Hepatocyte (in vitro differentiated cells): ENCODE measurements around the gene IL1RAPL1. TPM values are rescaled to one million over a fixed set of nuclear protein-coding genes. Genes with fewer than 3 reads are reported as not detected.

ENCODE experiments used
- DNase-seq: peaks from one replicate; pipeline ENCODE4 v3.0.0-alpha.2; 2016; ENCODE audit warnings: low spot score
- H2AFZ ChIP-seq: fragments of 200-600 bp; sonication (generic); 2 replicates; pipeline ENCODE4 v1.6.0; 2016; ENCODE audit warnings: antibody characterized with exemption, mild to moderate bottlenecking
- H3K27ac ChIP-seq: fragments of 200-600 bp; sonication (generic); 2 replicates; pipeline ENCODE4 v1.5.1; 2016; ENCODE audit warnings: mild to moderate bottlenecking
- H3K27me3 ChIP-seq: fragments of 200-600 bp; sonication (generic); 2 replicates; pipeline ENCODE4 v1.6.1; 2016
- H3K36me3 ChIP-seq: fragments of 200-600 bp; sonication (generic); replicated peaks from 2 replicates; pipeline ENCODE4 v1.5.1; 2016; ENCODE audit warnings: low read depth; ENCODE audit not compliant: insufficient read depth
- H3K4me1 ChIP-seq: fragments of 200-600 bp; sonication (generic); 2 replicates; pipeline ENCODE4 v1.5.1; 2016; ENCODE audit warnings: mild to moderate bottlenecking, moderate library complexity; ENCODE audit not compliant: insufficient read depth
- H3K4me2 ChIP-seq: fragments of 200-600 bp; sonication (generic); 2 replicates; pipeline ENCODE4 v1.6.0; 2016
- H3K4me3 ChIP-seq: fragments of 200-600 bp; sonication (generic); 2 replicates; pipeline ENCODE4 v1.5.1; 2016; ENCODE audit warnings: mild to moderate bottlenecking
- H3K79me2 ChIP-seq: fragments of 200-600 bp; sonication (generic); 2 replicates; pipeline ENCODE4 v1.6.0; 2017; ENCODE audit warnings: mild to moderate bottlenecking
- H3K9me2 ChIP-seq: fragments of 200-600 bp; sonication (generic); replicated peaks from 2 replicates; pipeline ENCODE4 v1.6.0; 2017; ENCODE audit warnings: mild to moderate bottlenecking; ENCODE audit not compliant: insufficient read depth
- H3K9me3 ChIP-seq: fragments of 200-600 bp; sonication (generic); 2 replicates; pipeline ENCODE4 v1.5.1; 2016; ENCODE audit warnings: low read depth, mild to moderate bottlenecking
- H4K20me1 ChIP-seq: fragments of 200-600 bp; sonication (generic); 2 replicates; pipeline ENCODE4 v1.6.0; 2016; ENCODE audit warnings: mild to moderate bottlenecking; ENCODE audit not compliant: insufficient read depth, poor library complexity, severe bottlenecking
- EZH2 ChIP-seq: fragments of 200-600 bp; sonication (generic); IDR thresholded peaks from 2 replicates; pipeline ENCODE4 v1.6.1; 2016; ENCODE audit warnings: antibody characterized with exemption, mild to moderate bottlenecking, borderline replicate concordance
- EZH2phosphoT487 ChIP-seq: fragments of 200-600 bp; sonication (generic); IDR thresholded peaks from one replicate; pipeline ENCODE4 v1.6.1; 2018; ENCODE audit warnings: antibody characterized with exemption, mild to moderate bottlenecking, low read depth, moderate library complexity; ENCODE audit not compliant: unreplicated experiment, severe bottlenecking
- WGBS: methylation state at CpG from one replicate; pipeline ENCODE4 v1.1.6; 2016; ENCODE audit warnings: low lambda C conversion rate; ENCODE audit errors: missing lambda C conversion rate; 5-methylcytosine and 5-hydroxymethylcytosine counted together
- polyA plus RNA-seq: library from polyadenylated mRNA; unstranded; fragments of >200 nt; fragmentation: Nextera tagmentation; extraction: Ambion mirVana; gene quantifications from 2 replicates; pipeline ENCODE4 v1.2.1, GENCODE V29; 2016
- total RNA-seq: library from RNA; depleted of rRNA; stranded (reverse); fragments of >200 nt; gene quantifications from 2 replicates; pipeline ENCODE4 v1.2.3, GENCODE V29; 2014
- TF ChIP-seq, protein P1 (sequence below): fragments of 200-600 bp; sonication (generic); IDR thresholded peaks from 2 replicates; pipeline ENCODE4 v1.5.1; 2016; ENCODE audit warnings: antibody characterized with exemption, mild to moderate bottlenecking; ENCODE audit not compliant: poor library complexity

Gene IL1RAPL1
- total and polyA plus RNA-seq, 2 experiments from 2014 or later = 0.89 to 2.7 TPM

DNA sequence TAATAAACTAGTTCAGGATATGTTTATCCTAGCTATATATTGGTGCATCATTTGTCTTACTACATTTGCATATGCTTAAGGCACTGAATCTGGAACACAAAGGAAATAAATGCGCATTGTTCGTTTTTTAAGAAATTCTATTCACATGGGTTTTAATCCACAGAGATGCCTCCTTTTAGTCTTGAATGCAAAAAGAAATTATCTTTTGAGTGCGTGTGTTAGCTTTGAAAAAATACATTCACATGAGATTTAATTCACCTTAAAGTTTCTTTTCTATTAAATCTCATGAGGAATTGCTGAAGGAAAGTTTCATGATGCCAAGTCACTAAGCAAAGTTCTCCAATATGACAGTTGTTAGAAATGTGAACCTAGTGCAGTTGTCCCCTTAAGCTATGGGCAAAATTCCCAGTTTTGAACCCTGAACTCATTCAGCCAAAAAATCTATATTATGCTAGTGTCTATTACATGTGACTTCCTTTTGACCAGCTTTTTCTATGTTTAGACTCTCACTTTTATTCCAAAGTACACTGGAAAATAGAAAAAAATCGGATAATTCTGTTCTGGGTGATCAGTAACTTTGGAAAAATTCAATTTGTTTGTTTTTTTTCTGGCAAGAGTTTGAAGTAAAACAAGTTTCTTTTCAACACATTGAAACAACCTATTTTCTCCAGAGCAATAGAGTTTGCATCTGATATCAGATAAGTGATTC, 1201.9 kb downstream of the IL1RAPL1 start:
- DNase-seq = no peak
- 72% methylated on average over 4 of the region's 4 CpGs for WGBS

DNA sequence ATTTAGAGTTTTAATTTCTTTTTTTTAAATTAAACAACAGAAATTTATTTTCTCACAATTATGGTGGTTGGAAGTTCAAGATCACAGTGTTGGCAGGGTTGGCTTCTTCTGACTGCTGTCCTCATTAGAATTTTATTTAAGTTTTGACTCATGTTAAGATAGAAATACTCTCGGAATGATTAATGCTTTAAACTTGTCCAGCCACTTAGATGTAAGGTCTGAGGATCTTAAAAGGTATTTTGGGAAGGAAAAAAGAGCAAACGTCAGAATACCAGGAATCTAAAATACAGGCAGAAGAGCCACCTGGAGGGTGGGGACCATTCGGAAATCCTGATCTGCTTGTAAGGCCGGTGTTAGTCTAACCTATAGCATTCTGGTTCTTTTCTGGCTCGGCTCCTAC, 1205.1 kb downstream of the IL1RAPL1 start:
- no peaks in the 10 kb centered on the region for H3K27me3 ChIP-seq
- DNase-seq = no peak
- TF ChIP-seq, protein P1, sequence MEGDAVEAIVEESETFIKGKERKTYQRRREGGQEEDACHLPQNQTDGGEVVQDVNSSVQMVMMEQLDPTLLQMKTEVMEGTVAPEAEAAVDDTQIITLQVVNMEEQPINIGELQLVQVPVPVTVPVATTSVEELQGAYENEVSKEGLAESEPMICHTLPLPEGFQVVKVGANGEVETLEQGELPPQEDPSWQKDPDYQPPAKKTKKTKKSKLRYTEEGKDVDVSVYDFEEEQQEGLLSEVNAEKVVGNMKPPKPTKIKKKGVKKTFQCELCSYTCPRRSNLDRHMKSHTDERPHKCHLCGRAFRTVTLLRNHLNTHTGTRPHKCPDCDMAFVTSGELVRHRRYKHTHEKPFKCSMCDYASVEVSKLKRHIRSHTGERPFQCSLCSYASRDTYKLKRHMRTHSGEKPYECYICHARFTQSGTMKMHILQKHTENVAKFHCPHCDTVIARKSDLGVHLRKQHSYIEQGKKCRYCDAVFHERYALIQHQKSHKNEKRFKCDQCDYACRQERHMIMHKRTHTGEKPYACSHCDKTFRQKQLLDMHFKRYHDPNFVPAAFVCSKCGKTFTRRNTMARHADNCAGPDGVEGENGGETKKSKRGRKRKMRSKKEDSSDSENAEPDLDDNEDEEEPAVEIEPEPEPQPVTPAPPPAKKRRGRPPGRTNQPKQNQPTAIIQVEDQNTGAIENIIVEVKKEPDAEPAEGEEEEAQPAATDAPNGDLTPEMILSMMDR = no peak
- TF ChIP-seq EZH2 = no peak
- TF ChIP-seq EZH2phosphoT487 = no peak
- H3K9me3 ChIP-seq = no peaks in the 10 kb centered on the region
- no peak overlapping the region for H3K4me3 ChIP-seq
- H2AFZ ChIP-seq = no peak overlapping the region
- no peaks in the 10 kb centered on the region for H3K9me2 ChIP-seq
- no peak overlapping the region for H3K4me2 ChIP-seq
- H3K79me2 ChIP-seq = no peaks in the 10 kb centered on the region
- no peaks in the 10 kb centered on the region for H4K20me1 ChIP-seq
- H3K36me3 ChIP-seq = no peaks in the 10 kb centered on the region
- no peak overlapping the region for H3K27ac ChIP-seq
- 76% methylated on average over 5 of the region's 5 CpGs for WGBS
- no peaks in the 10 kb centered on the region for H3K4me1 ChIP-seq

More for the DNA sequence above, 1201.9 kb downstream of the IL1RAPL1 start:
- H3K9me2 ChIP-seq = no peaks in the 10 kb centered on the region
- no peaks in the 10 kb centered on the region for H3K9me3 ChIP-seq
- H3K27ac ChIP-seq = no peak overlapping the region
- no peaks in the 10 kb centered on the region for H3K4me1 ChIP-seq
- no peak for TF ChIP-seq EZH2phosphoT487
- TF ChIP-seq EZH2 = no peak
- TF ChIP-seq, protein P1 = no peak
- H3K79me2 ChIP-seq = no peaks in the 10 kb centered on the region
- no peaks in the 10 kb centered on the region for H3K36me3 ChIP-seq
- H3K27me3 ChIP-seq = no peaks in the 10 kb centered on the region
- H4K20me1 ChIP-seq = no peaks in the 10 kb centered on the region
- no peak overlapping the region for H2AFZ ChIP-seq
- H3K4me3 ChIP-seq = no peak overlapping the region
- H3K4me2 ChIP-seq = no peak overlapping the region

DNA sequence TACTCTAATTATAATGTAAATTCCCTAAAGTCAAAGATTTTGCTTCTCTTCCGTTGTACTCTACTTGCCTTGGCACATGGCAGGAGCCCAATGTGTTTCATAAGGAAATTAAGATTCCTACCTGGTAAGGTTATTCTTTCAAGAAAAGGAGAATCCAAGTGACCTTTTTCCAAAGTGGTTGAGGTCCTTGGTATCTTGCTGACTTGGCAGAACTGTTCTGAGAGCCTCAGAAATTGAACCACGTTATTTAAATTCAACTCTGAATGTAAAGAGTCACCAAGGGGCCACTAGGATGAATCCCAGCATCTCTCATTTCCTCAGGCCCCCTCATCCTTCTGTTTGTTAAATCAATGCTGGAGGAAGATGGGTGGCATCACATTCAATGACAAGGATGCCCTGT, 1209.9 kb downstream of the IL1RAPL1 start:
- DNase-seq = no peak
- no peaks in the 10 kb centered on the region for H3K79me2 ChIP-seq
- H3K27me3 ChIP-seq = no peaks in the 10 kb centered on the region
- H3K4me1 ChIP-seq = no peaks in the 10 kb centered on the region
- no peaks in the 10 kb centered on the region for H3K9me2 ChIP-seq
- H3K27ac ChIP-seq = no peak overlapping the region
- H2AFZ ChIP-seq = no peak overlapping the region
- no peaks in the 10 kb centered on the region for H4K20me1 ChIP-seq
- no peak overlapping the region for H3K4me3 ChIP-seq
- no peaks in the 10 kb centered on the region for H3K36me3 ChIP-seq
- WGBS = 58% methylated on average over 2 of the region's 2 CpGs
- no peak for TF ChIP-seq EZH2
- TF ChIP-seq EZH2phosphoT487 = no peak
- TF ChIP-seq, protein P1 = no peak
- no peaks in the 10 kb centered on the region for H3K9me3 ChIP-seq
- no peak overlapping the region for H3K4me2 ChIP-seq

DNA sequence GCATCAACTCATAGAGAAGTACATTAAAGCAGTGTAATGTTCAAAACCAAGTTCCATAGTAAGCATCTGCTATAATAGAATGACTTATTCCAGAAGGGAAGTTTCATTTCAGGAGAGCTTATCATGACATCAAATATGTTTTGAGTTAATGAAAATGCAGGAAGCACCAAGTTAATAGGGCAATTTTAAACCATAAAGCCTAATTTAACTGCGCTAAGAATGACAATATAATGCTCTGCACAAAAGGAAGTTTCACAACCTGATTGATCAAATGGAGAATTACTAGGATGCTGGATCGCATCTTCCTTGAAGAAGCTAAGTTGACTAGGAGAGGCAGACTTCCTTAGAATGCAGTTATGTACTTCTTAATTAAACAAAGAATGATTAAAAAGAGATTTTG, 1211.2 kb downstream of the IL1RAPL1 start:
- no peak overlapping the region for H3K4me3 ChIP-seq
- H3K27ac ChIP-seq = no peak overlapping the region
- no peaks in the 10 kb centered on the region for H3K36me3 ChIP-seq
- no peak for DNase-seq
- H3K9me2 ChIP-seq = no peaks in the 10 kb centered on the region
- no peak for TF ChIP-seq EZH2phosphoT487
- TF ChIP-seq, protein P1 = no peak
- no peak for TF ChIP-seq EZH2
- H3K4me2 ChIP-seq = no peak overlapping the region
- no peaks in the 10 kb centered on the region for H3K79me2 ChIP-seq
- H3K9me3 ChIP-seq = no peaks in the 10 kb centered on the region
- 68% methylated on average over 2 of the region's 2 CpGs for WGBS
- no peaks in the 10 kb centered on the region for H3K4me1 ChIP-seq
- no peaks in the 10 kb centered on the region for H4K20me1 ChIP-seq
- no peak overlapping the region for H2AFZ ChIP-seq
- no peaks in the 10 kb centered on the region for H3K27me3 ChIP-seq
